Measurements from ENCODE around the gene CD247. TPM values are rescaled to one million over a fixed set of nuclear protein-coding genes. Genes with fewer than 3 reads are reported as not detected.

Gene CD247
- total and polyA plus RNA-seq, 2 of the 4 experiments (the other 2 are of a cell fraction) = not detected

DNA sequence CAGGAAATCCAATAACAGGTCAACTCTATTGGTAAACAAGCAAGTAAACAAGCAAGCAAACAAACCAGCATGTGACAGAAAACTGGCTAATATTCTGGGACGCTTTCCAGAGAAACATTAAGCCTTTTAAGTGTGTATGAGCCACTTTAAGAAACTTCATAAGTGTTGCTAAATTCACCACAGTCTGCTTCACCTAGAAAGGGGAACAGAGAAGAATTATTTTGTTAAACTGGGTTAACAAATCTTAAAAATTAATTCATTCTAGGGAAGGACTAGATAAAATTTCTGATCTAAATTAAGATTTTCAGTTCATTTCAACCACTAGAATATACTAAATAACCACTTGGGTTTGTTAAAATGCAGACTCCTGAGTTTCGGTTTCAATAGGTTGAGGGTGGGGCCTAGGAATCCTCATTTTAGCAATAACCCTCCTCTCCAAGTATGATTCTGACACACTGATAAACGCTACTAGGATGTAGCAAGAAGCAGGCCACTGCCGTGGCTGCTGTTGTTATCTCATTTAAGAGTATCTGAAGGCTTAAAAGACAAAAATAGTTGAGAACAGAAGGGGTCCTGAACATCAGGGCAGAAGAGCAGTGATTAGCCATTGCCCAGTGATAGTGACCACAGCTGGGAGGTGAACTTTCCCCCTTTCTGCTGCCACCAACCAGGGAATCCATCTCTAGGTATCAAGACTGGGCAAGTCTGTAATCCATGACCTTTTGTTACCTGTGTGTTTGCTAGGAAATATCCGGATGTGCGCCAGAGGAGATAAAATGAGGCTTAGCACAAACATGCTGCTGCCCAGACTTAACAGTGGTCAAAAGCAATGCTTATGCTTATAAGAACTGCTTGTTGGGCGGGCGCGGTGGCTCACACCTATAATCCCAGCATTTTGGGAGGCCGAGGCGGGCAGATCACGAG lies 24.0 kb upstream of the CD247 start:
- in situ Hi-C loops (cut with MboI; ENCODE audit: low sequenced_read_pairs) (no loop called here), dilution Hi-C loops (cut with HindIII; ENCODE audit: low sequenced_read_pairs, unreplicated experiment) (no loop called here), intact Hi-C loops (cut with micrococcal nuclease) (no loop called here)
- Histone ChIP-seq H2BK5ac (ENCODE audit: low read depth, low read length, poor library complexity, severe bottlenecking) (no peak overlapping the region), H3K27ac (ENCODE audit: insufficient read depth, low read length) (no peak overlapping the region), H2AK5ac (ENCODE audit: low read depth, low read length) (no peak overlapping the region), H2AFZ (replicated peaks; ENCODE audit: low read length, poor library complexity) (no peak overlapping the region), H3K4me3 (ENCODE audit: insufficient read depth, low read depth, low read length) (no peak overlapping the region), H3K4ac (ENCODE audit: low read depth, low read length) (no peak overlapping the region), H3K79me1 (ENCODE audit: low read depth in 1 of 2, low read length in 2 of 2) (no peaks in the 10 kb centered on the region), H4K8ac (ENCODE audit: low read depth in 2 of 2, low read length in 2 of 2) (no peak overlapping the region), H2AK9ac (replicated peaks; ENCODE audit: low read depth, low read length, poor library complexity) (no peak overlapping the region), H3K23ac (ENCODE audit: low read depth, low read length) (no peak overlapping the region), H3K18ac (ENCODE audit: low read depth, low read length) (no peak overlapping the region), H2BK15ac (ENCODE audit: low read depth, low read length) (no peak overlapping the region), H2BK20ac (ENCODE audit: low read depth, low read length) (no peak overlapping the region), H3K9me1 (ENCODE audit: insufficient read depth, low read length) (no peaks in the 10 kb centered on the region), H3K56ac (ENCODE audit: extremely low read depth, insufficient read depth, low read length) (no peak overlapping the region), H3K14ac (replicated peaks; ENCODE audit: low read depth, low read length) (no peak overlapping the region), H2BK120ac (ENCODE audit: low read depth, low read length) (no peak overlapping the region), H4K20me1 (ENCODE audit: insufficient read depth, low read length) (no peaks in the 10 kb centered on the region), H3K36me3 (ENCODE audit: control insufficient read depth, insufficient read depth, low read length) (0 out of 2 replicates have a peak, but pooled peaks cover 1% of the 10 kb centered on the region), H3K27me3 (ENCODE audit: control insufficient read depth, insufficient read depth, low read length) (peaks cover 2% of the 10 kb centered on the region; the same call in 1 of the 2 replicates), H3K9me3 (ENCODE audit: control insufficient read depth, insufficient read depth, low read length) (no peaks in the 10 kb centered on the region), H3K4me1 (ENCODE audit: control insufficient read depth, insufficient read depth, low read length) (peaks cover 2% of the 10 kb centered on the region; the same call in 1 of the 2 replicates), H3K9ac (ENCODE audit: low read depth, low read length) (no peak overlapping the region), H4K91ac (ENCODE audit: insufficient read depth, low read depth, low read length) (no peak overlapping the region), H3K4me2 (ENCODE audit: low read depth, low read length) (no peak overlapping the region), H4K5ac (ENCODE audit: low read depth, low read length) (no peak overlapping the region)
- ChIA-PET POLR2A (ENCODE audit: unreplicated experiment) (no interaction called here), CTCF (interaction anchor here (1.6 kb wide), 1 partner anchor 11 kb away, joined by 6 read pairs; the partner anchor contains the start of gene CREG1)
- BruUV-seq (replicated peaks) = no TSS peak
- ATAC-seq (ENCODE audit: low read depth) (no peak), DNase-seq (no peak)
- 57% methylated on average over 3 of the region's 12 CpGs; no CpG with 5 or more reads in 1 of the 2 experiments for WGBS, 2 experiments (ENCODE audit: extremely low coverage in 2 of 2, insufficient read length in 1 of 2)
- no peak for TF ChIP-seq RFX5 (IDR thresholded peaks at IDR 0.05; ENCODE audit: low read depth, low read length)
- no peak for TF ChIP-seq BHLHE40 (IDR thresholded peaks at IDR 0.05; ENCODE audit: low read depth, low read length)
- TF ChIP-seq CEBPB (IDR thresholded peaks at IDR 0.05; ENCODE audit: low read depth, low read length) = no peak
- TF ChIP-seq MAFK (IDR thresholded peaks at IDR 0.05; ENCODE audit: low read depth, low read length) = no peak
- no peak for TF ChIP-seq NFE2L2 (IDR thresholded peaks at IDR 0.05; ENCODE audit: low read depth, low read length)
- TF ChIP-seq, protein P1, sequence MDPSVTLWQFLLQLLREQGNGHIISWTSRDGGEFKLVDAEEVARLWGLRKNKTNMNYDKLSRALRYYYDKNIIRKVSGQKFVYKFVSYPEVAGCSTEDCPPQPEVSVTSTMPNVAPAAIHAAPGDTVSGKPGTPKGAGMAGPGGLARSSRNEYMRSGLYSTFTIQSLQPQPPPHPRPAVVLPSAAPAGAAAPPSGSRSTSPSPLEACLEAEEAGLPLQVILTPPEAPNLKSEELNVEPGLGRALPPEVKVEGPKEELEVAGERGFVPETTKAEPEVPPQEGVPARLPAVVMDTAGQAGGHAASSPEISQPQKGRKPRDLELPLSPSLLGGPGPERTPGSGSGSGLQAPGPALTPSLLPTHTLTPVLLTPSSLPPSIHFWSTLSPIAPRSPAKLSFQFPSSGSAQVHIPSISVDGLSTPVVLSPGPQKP (IDR thresholded peaks at IDR 0.05; ENCODE audit: borderline replicate concordance, low read depth, low read length) = no peak
- TF ChIP-seq CTCF (conservative IDR thresholded peaks at IDR 0.05; ENCODE audit: low read depth, low read length) = no peak
- no peak for TF ChIP-seq SMC3 (IDR thresholded peaks at IDR 0.05; ENCODE audit: low read depth, low read length)
- TF ChIP-seq FOS (IDR thresholded peaks at IDR 0.05; ENCODE audit: low read depth, low read length) = no peak
- no peak for TF ChIP-seq RCOR1 (IDR thresholded peaks at IDR 0.05; ENCODE audit: insufficient replicate concordance, low read length)
